ENCODE results near the gene SCYGR6. TPM values are rescaled to one million over a fixed set of nuclear protein-coding genes. Genes with fewer than 3 reads are reported as not detected.

The SCYGR6 gene
- total RNA-seq, 1 experiment from 2014 or later = not detected

- TF ChIP-seq CDX4 (CRISPR knock-in tag; IDR thresholded peaks at IDR 0.05; ENCODE audit: borderline replicate concordance) (no peak), ZBTB43 (CRISPR knock-in tag; IDR thresholded peaks at IDR 0.05) (no peak), AFF4 (CRISPR knock-in tag; IDR thresholded peaks at IDR 0.05; ENCODE audit: borderline replicate concordance) (no peak), TCF7 (CRISPR knock-in tag; IDR thresholded peaks at IDR 0.05; ENCODE audit: low read depth) (no peak), FOXK1 (CRISPR knock-in tag; IDR thresholded peaks at IDR 0.05) (no peak), IRF2 (CRISPR knock-in tag; IDR thresholded peaks at IDR 0.05; ENCODE audit: borderline replicate concordance, low read depth) (no peak), JUN (CRISPR knock-in tag; IDR thresholded peaks at IDR 0.05) (no peak), NR2C2 (CRISPR knock-in tag; IDR thresholded peaks at IDR 0.05) (no peak), ZNF396 (CRISPR knock-in tag; IDR thresholded peaks at IDR 0.05; ENCODE audit: borderline replicate concordance) (no peak)
- TF ChIP-seq, protein P1, sequence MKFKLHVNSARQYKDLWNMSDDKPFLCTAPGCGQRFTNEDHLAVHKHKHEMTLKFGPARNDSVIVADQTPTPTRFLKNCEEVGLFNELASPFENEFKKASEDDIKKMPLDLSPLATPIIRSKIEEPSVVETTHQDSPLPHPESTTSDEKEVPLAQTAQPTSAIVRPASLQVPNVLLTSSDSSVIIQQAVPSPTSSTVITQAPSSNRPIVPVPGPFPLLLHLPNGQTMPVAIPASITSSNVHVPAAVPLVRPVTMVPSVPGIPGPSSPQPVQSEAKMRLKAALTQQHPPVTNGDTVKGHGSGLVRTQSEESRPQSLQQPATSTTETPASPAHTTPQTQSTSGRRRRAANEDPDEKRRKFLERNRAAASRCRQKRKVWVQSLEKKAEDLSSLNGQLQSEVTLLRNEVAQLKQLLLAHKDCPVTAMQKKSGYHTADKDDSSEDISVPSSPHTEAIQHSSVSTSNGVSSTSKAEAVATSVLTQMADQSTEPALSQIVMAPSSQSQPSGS (CRISPR knock-in tag; IDR thresholded peaks at IDR 0.05; ENCODE audit: borderline replicate concordance, low read depth) = no peak
Measured at GRCh38 chr2:227684258-227684657, 40.3 kb downstream of the SCYGR6 start (continued).

- ATAC-seq = no peak
- ChIA-PET CTCF (no interaction called here), POLR2A (no interaction called here)
- DNase-seq (ENCODE audit: low spot score) = no peak
- Mint-ChIP-seq H3K36me3 (no peaks in the 10 kb centered on the region), H3K9me3 (no peaks in the 10 kb centered on the region), H3K27ac (no peak overlapping the region), H3K4me3 (no peak overlapping the region), H3K4me1 (no peaks in the 10 kb centered on the region), H3K27me3 (ENCODE audit: low read depth) (no peaks in the 10 kb centered on the region)
- TF ChIP-seq GRHL2 (CRISPR knock-in tag; IDR thresholded peaks at IDR 0.05; ENCODE audit: insufficient replicate concordance, severe bottlenecking) (no peak), ZNF281 (CRISPR knock-in tag; IDR thresholded peaks at IDR 0.05) (no peak), HMGA2 (CRISPR knock-in tag; IDR thresholded peaks at IDR 0.05) (no peak), NR2C2 (CRISPR knock-in tag; IDR thresholded peaks at IDR 0.05) (no peak)
Measured at GRCh38 chr2:227677928-227678327, 46.6 kb downstream of the SCYGR6 start.

- ChIA-PET POLR2A (interaction anchor here (0.6 kb wide), 1 partner anchor 23 kb away, joined by 3 read pairs; no protein-coding TSS in a partner anchor), CTCF (no interaction called here)
- Mint-ChIP-seq H3K4me1 (peaks cover 17% of the 10 kb centered on the region), H3K9me3 (no peaks in the 10 kb centered on the region), H3K27me3 (ENCODE audit: low read depth) (no peaks in the 10 kb centered on the region), H3K27ac (no peak overlapping the region), H3K36me3 (no peaks in the 10 kb centered on the region), H3K4me3 (no peak overlapping the region)
- DNase-seq (ENCODE audit: low spot score) = no peak
- no peak for ATAC-seq
- TF ChIP-seq TEAD1 (CRISPR knock-in tag; IDR thresholded peaks at IDR 0.05) (no peak), E2F4 (CRISPR knock-in tag; IDR thresholded peaks at IDR 0.05; ENCODE audit: borderline replicate concordance, low read depth) (no peak), CDX4 (CRISPR knock-in tag; IDR thresholded peaks at IDR 0.05; ENCODE audit: borderline replicate concordance) (no peak), ZNF423 (CRISPR knock-in tag; IDR thresholded peaks at IDR 0.05) (no peak), ZBTB43 (CRISPR knock-in tag; IDR thresholded peaks at IDR 0.05) (no peak), ZNF138 (CRISPR knock-in tag; conservative IDR thresholded peaks at IDR 0.05) (no peak), OVOL2 (CRISPR knock-in tag; IDR thresholded peaks at IDR 0.05; ENCODE audit: borderline replicate concordance) (no peak)
- TF ChIP-seq, protein P2, sequence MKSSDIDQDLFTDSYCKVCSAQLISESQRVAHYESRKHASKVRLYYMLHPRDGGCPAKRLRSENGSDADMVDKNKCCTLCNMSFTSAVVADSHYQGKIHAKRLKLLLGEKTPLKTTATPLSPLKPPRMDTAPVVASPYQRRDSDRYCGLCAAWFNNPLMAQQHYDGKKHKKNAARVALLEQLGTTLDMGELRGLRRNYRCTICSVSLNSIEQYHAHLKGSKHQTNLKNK (CRISPR knock-in tag; IDR thresholded peaks at IDR 0.05) = no peak
Measured at GRCh38 chr2:227674485-227674884, 50.1 kb downstream of the SCYGR6 start.
